HG03460 (cell line): ENCODE measurements around the gene GRIK4.
"Not testable (repeated sequence)": the region's sequence is repeated elsewhere in the genome, so short reads cannot be mapped to it uniquely, and the experiment has no call there.

Experiments used
- ATAC-seq: cut with Tn5 transposase; IDR thresholded peaks from one replicate; pipeline ENCODE4 v1.9.1; 2021; ENCODE audit not compliant: unreplicated experiment

Gene GRIK4

GRCh38 chr11:120973501-120973900 is 462.0 kb downstream of the GRIK4 start:
- ATAC-seq: no peak

- no peak for ATAC-seq
These were observed 462.9 kb downstream of the GRIK4 start for GRCh38 chr11:120974466-120974865.

- ATAC-seq: no peak
These were observed 463.4 kb downstream of the GRIK4 start for GRCh38 chr11:120974965-120975364.

GRCh38 chr11:120977266-120978137 is 466.0 kb downstream of the GRIK4 start:
- ATAC-seq: no peak

- ATAC-seq: no peak
These were observed 467.2 kb downstream of the GRIK4 start for GRCh38 chr11:120978701-120979100.

GRCh38 chr11:120985718-120986569 is 474.4 kb downstream of the GRIK4 start:
- ATAC-seq: no peak

GRCh38 chr11:120988603-120989002 is 477.1 kb downstream of the GRIK4 start:
- ATAC-seq: no peak

- ATAC-seq: no peak
These were observed 480.5 kb downstream of the GRIK4 start for GRCh38 chr11:120991830-120992686.

- no peak for ATAC-seq
These were observed 482.7 kb downstream of the GRIK4 start for GRCh38 chr11:120994091-120994859.

- no peak for ATAC-seq
These were observed 483.6 kb downstream of the GRIK4 start for GRCh38 chr11:120995184-120995583.

- no peak for ATAC-seq
These were observed 485.4 kb downstream of the GRIK4 start for GRCh38 chr11:120996973-120997372.

GRCh38 chr11:120998581-120998980 is 487.0 kb downstream of the GRIK4 start:
- no peak for ATAC-seq

GRCh38 chr11:121004206-121004840 is 492.8 kb downstream of the GRIK4 start:
- no peak for ATAC-seq

- no peak for ATAC-seq
These were observed 495.4 kb downstream of the GRIK4 start for GRCh38 chr11:121006922-121007321.

GRCh38 chr11:121008551-121008950 is 497.0 kb downstream of the GRIK4 start:
- ATAC-seq: no peak

GRCh38 chr11:121012091-121012490 is 500.5 kb downstream of the GRIK4 start:
- no peak for ATAC-seq

- ATAC-seq: no peak
These were observed 507.2 kb downstream of the GRIK4 start for GRCh38 chr11:121018746-121019145.

- not testable (repeated sequence) for ATAC-seq
These were observed 510.2 kb downstream of the GRIK4 start for GRCh38 chr11:121021718-121022117.

GRCh38 chr11:121023848-121024751 is 512.6 kb downstream of the GRIK4 start, which contains the start of gene TBCEL:
Gene TBCEL, plus strand, starts transcription at chr11:121024102. Its CDS starts 21,589 bp downstream, at chr11:121045691.
- ATAC-seq: peak; percentile 96
